Suprapubic skin (tissue), 4 donors: ENCODE results near the gene AATF. TPM values are rescaled to one million over a fixed set of nuclear protein-coding genes. Genes with fewer than 3 reads are reported as not detected.

Source experiments
- DNase-seq, 2 donors: peaks; one replicate each; pipeline ENCODE4 v3.0.0-alpha.2; 2019; ENCODE audit warnings: low spot score in 2 of 2
- H3K27ac ChIP-seq: fragments of 200-600 bp; sonication (generic); one replicate; pipeline ENCODE4 v1.5.1; 2019
- H3K27me3 ChIP-seq: fragments of 200-600 bp; sonication (generic); one replicate; pipeline ENCODE4 v1.5.1; 2019
- H3K36me3 ChIP-seq: fragments of 200-600 bp; sonication (generic); one replicate; pipeline ENCODE4 v1.5.1; 2019
- H3K4me1 ChIP-seq: fragments of 200-600 bp; sonication (generic); one replicate; pipeline ENCODE4 v1.5.1; 2019
- H3K4me3 ChIP-seq: fragments of 200-600 bp; sonication (generic); one replicate; pipeline ENCODE4 v1.5.1; 2019; ENCODE audit warnings: mild to moderate bottlenecking
- H3K9me3 ChIP-seq: fragments of 200-600 bp; sonication (generic); one replicate; pipeline ENCODE4 v1.5.1; 2019
- EP300 ChIP-seq: sonication (generic); formaldehyde crosslinking; IDR thresholded peaks from one replicate; pipeline ENCODE4 v1.6.1; 2017; ENCODE audit warnings: antibody characterized with exemption
- POLR2A ChIP-seq, 2 donors: fragments of 450-650 bp; IDR thresholded peaks; one replicate each; pipeline ENCODE4 v1.6.1; 2017; ENCODE audit warnings: antibody characterized with exemption in 2 of 2, mild to moderate bottlenecking in 2 of 2, moderate library complexity in 2 of 2
- POLR2AphosphoS5 ChIP-seq, 3 donors: sonication (generic); formaldehyde crosslinking; IDR thresholded peaks; one replicate each; pipeline ENCODE4 v1.6.1; 2017; ENCODE audit warnings: antibody characterized with exemption in 3 of 3
- WGBS: methylation state at CpG from one replicate; pipeline ENCODE4 v1.1.5; 2018; 5-methylcytosine and 5-hydroxymethylcytosine counted together
- total RNA-seq, 4 donors: library from RNA; depleted of rRNA; stranded (reverse); fragments of >200 nt; gene quantifications; one replicate each; pipeline ENCODE4 v1.1.0, GENCODE V29; 2016
- TF ChIP-seq, protein P1 (sequence below), 2 donors: fragments of 200-600 bp in 1 of 2; fragments of 450-650 bp in 1 of 2; sonication (generic) in 1 of 2; IDR thresholded peaks; one replicate each; pipeline ENCODE4 v1.5.1; 2016 to 2019; ENCODE audit warnings: antibody characterized with exemption in 2 of 2, mild to moderate bottlenecking in 1 of 2, moderate library complexity in 1 of 2

AATF gene
- total RNA-seq, 4 donors from 2014 or later = 32.5 to 38.2 (median 36.0) TPM

DNA sequence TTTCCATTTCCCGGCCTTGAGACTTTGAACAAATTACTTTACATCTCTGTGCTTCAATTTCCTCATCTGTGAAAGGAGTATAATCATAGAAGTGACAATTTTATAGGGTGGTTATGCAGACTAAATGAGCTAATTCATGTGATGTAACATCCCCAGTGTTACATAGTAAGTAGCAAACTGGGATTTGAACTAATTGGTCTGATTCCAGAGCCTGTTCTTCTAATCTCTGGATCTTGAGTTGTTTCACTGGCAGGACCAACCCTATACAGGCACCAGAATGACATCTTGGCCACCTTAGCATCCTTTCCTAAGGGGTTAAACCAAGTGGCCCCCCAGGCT is 77.7 kb downstream of the AATF start:
- TF ChIP-seq POLR2A (IDR thresholded peaks at IDR 0.05) (no peak), EP300 (no peak), POLR2AphosphoS5 (IDR thresholded peaks at IDR 0.05) (no peak)
- TF ChIP-seq, protein P1, sequence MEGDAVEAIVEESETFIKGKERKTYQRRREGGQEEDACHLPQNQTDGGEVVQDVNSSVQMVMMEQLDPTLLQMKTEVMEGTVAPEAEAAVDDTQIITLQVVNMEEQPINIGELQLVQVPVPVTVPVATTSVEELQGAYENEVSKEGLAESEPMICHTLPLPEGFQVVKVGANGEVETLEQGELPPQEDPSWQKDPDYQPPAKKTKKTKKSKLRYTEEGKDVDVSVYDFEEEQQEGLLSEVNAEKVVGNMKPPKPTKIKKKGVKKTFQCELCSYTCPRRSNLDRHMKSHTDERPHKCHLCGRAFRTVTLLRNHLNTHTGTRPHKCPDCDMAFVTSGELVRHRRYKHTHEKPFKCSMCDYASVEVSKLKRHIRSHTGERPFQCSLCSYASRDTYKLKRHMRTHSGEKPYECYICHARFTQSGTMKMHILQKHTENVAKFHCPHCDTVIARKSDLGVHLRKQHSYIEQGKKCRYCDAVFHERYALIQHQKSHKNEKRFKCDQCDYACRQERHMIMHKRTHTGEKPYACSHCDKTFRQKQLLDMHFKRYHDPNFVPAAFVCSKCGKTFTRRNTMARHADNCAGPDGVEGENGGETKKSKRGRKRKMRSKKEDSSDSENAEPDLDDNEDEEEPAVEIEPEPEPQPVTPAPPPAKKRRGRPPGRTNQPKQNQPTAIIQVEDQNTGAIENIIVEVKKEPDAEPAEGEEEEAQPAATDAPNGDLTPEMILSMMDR (IDR thresholded peaks at IDR 0.05) = no peak
- no peaks in the 10 kb centered on the region for H3K9me3 ChIP-seq
- no peak overlapping the region for H3K27ac ChIP-seq
- H3K36me3 ChIP-seq = peaks cover 15% of the 10 kb centered on the region
- H3K4me1 ChIP-seq = no peaks in the 10 kb centered on the region
- DNase-seq = no peak
- WGBS = 97% methylated on average over 1 of the region's 1 CpG
- H3K27me3 ChIP-seq = no peaks in the 10 kb centered on the region
- no peak overlapping the region for H3K4me3 ChIP-seq

GRCh38 chr17:37028040-37028439 is 79.3 kb downstream of the AATF start:
- H3K27me3 ChIP-seq = no peaks in the 10 kb centered on the region
- DNase-seq = no peak
- H3K36me3 ChIP-seq = peaks cover 20% of the 10 kb centered on the region
- H3K9me3 ChIP-seq = no peaks in the 10 kb centered on the region
- no peak overlapping the region for H3K27ac ChIP-seq
- no peak for TF ChIP-seq POLR2A (IDR thresholded peaks at IDR 0.05)
- TF ChIP-seq, protein P1 (IDR thresholded peaks at IDR 0.05) = no peak
- TF ChIP-seq POLR2AphosphoS5 (IDR thresholded peaks at IDR 0.05) = no peak
- no peak for TF ChIP-seq EP300
- no peak overlapping the region for H3K4me3 ChIP-seq
- 97% methylated on average over 4 of the region's 4 CpGs for WGBS
- no peaks in the 10 kb centered on the region for H3K4me1 ChIP-seq

DNA sequence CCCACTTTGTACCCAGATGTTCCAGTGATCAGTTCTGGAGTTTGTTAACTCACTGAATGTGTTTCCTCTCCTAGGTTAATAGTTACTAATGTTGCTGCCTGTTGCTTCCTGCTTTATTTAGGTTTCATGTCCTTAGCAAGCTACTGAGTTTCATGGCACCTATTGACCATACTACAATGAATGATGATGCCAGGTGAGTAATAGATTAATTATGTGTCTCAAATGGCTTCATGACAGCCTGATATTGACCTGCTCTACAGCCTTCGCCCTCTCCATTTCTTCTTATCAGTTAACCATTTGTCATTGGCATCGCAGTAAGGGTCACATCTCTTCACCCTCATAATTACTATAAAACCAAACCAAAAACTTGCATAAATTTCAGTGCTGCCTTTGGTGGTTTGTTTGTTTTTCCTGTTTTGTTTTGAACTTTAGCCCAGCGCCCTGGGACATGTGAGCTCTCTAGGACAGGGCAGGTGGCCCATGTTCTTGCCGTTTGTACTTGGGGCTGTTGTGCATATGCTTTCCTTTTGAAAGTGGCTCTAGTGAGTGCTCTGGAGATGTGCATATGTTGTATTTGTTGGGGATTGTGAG is 82.8 kb downstream of the AATF start:
- Histone ChIP-seq H3K4me3 (no peak overlapping the region), H3K27ac (no peak overlapping the region), H3K27me3 (no peaks in the 10 kb centered on the region), H3K9me3 (no peaks in the 10 kb centered on the region), H3K4me1 (no peaks in the 10 kb centered on the region), H3K36me3 (peaks cover 17% of the 10 kb centered on the region)
- 98% methylated on average over 4 of the region's 4 CpGs for WGBS
- TF ChIP-seq POLR2AphosphoS5 (IDR thresholded peaks at IDR 0.05) (no peak), EP300 (no peak)
- TF ChIP-seq, protein P1 (IDR thresholded peaks at IDR 0.05) = no peak
- DNase-seq = no peak

DNA sequence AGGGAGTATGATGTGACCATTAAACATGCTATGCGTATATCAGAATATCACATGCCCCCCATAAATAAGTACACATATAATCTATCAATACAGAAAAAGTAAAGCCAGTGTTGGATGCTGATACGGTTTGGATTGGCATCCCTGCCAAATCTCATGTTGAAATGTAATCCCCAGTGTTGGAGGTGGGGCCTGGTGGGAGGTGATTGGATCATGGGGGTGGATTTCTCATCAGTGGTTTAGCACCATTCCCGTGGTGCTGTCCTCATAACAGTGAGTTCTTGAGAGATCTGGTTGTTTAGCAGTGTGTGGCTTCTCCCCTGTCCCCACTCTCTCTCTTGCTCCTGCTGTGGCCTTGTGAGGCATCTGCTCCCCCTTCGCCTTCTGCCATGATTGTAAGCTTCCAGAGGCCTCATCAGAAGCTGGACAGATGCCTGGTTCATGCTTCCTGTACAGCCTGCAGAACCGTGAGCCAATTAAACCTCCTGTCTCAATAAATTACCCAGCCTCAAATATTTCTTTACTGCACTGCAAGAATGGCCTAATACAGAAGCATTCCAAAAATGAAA is 88.9 kb downstream of the AATF start:
- no peak for TF ChIP-seq EP300
- Histone ChIP-seq H3K4me3 (no peak overlapping the region), H3K4me1 (no peaks in the 10 kb centered on the region), H3K27ac (no peak overlapping the region), H3K9me3 (no peaks in the 10 kb centered on the region), H3K27me3 (no peaks in the 10 kb centered on the region), H3K36me3 (peaks cover 4% of the 10 kb centered on the region)
- DNase-seq = no peak
- WGBS = 78% methylated on average over 5 of the region's 5 CpGs

DNA sequence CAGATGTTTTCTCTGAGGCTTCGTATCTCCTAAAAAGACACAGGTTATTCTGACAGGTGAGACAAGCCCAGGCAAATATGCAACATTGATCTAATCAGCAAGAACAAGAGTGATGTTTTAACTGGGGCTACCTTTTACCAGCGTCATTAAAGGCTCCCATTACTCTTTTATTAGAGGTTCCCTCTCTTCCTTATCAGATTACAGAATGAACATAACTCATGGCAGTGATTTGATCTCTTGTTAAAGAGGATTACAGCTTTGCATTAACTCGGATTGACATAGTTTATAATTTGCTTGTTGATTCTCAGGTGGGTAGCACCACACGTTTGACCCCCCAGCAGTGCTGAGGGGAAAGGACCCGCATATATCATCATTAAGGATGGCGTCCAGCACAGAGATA is 90.5 kb downstream of the AATF start:
- WGBS = 62% methylated on average over 6 of the region's 6 CpGs
- Histone ChIP-seq H3K27ac (no peak overlapping the region), H3K27me3 (no peaks in the 10 kb centered on the region), H3K4me1 (no peaks in the 10 kb centered on the region), H3K4me3 (no peak overlapping the region), H3K36me3 (peaks cover 7% of the 10 kb centered on the region), H3K9me3 (no peaks in the 10 kb centered on the region)
- DNase-seq = no peak
- TF ChIP-seq, protein P1 (IDR thresholded peaks at IDR 0.05) = no peak
- TF ChIP-seq EP300 (no peak), POLR2A (IDR thresholded peaks at IDR 0.05) (no peak), POLR2AphosphoS5 (IDR thresholded peaks at IDR 0.05) (no peak)

GRCh38 chr17:37041932-37042331 is 93.2 kb downstream of the AATF start:
- peaks cover 11% of the 10 kb centered on the region for H3K36me3 ChIP-seq

More at GRCh38 chr17:37041932-37042331, 93.2 kb downstream of the AATF start:
- Histone ChIP-seq H3K9me3 (no peaks in the 10 kb centered on the region), H3K4me3 (no peak overlapping the region), H3K4me1 (no peaks in the 10 kb centered on the region), H3K27ac (no peak overlapping the region), H3K27me3 (no peaks in the 10 kb centered on the region)
- no peak for TF ChIP-seq POLR2A (IDR thresholded peaks at IDR 0.05)
- no peak for TF ChIP-seq POLR2AphosphoS5 (IDR thresholded peaks at IDR 0.05)
- TF ChIP-seq, protein P1 (IDR thresholded peaks at IDR 0.05) = no peak
- no peak for TF ChIP-seq EP300
- DNase-seq = no peak
